H4 (cell line): ENCODE results near the gene TSPAN10. TPM values are rescaled to one million over a fixed set of nuclear protein-coding genes. Genes with fewer than 3 reads are reported as not detected.

Source experiments
- DNase-seq: peaks from one replicate; pipeline ENCODE4 v3.0.0-alpha.2; 2015; ENCODE audit warnings: low spot score
- total RNA-seq: library from RNA; depleted of rRNA; stranded (reverse); fragments of >200 nt; shearing (Covaris generic); gene quantifications from 2 replicates; pipeline ENCODE4 v1.2.3, GENCODE V29; 2014

TSPAN10 gene
- total RNA-seq, 1 experiment from 2014 or later, result 0.06 TPM

GRCh38 chr17:81635431-81635830, 1.6 kb upstream of the TSPAN10 start:
- no peak for DNase-seq

GRCh38 chr17:81635973-81636504, 957 bp upstream of the TSPAN10 start:
- DNase-seq, result no peak

- no peak for DNase-seq
These were observed 1.7 kb downstream of the TSPAN10 start for GRCh38 chr17:81638683-81639082.

- DNase-seq, result no peak
These were observed 3.0 kb downstream of the TSPAN10 start for GRCh38 chr17:81640011-81640410.

GRCh38 chr17:81641825-81642489, 5.0 kb downstream of the TSPAN10 start:
- DNase-seq, result no peak

- no peak for DNase-seq
These were observed 7.5 kb downstream of the TSPAN10 start for GRCh38 chr17:81644496-81644895.

GRCh38 chr17:81644976-81645952, 8.3 kb downstream of the TSPAN10 start:
- DNase-seq, result no peak

- DNase-seq, result no peak
These were observed 10.0 kb downstream of the TSPAN10 start for GRCh38 chr17:81646869-81647600.

- no peak for DNase-seq
These were observed 10.6 kb downstream of the TSPAN10 start for GRCh38 chr17:81647640-81648012.

- no peak for DNase-seq
These were observed 11.2 kb downstream of the TSPAN10 start for GRCh38 chr17:81648013-81648706.

GRCh38 chr17:81648707-81649085, 11.7 kb downstream of the TSPAN10 start:
- DNase-seq, result no peak

- DNase-seq, result no peak
These were observed 14.0 kb downstream of the TSPAN10 start for GRCh38 chr17:81650951-81651350.

GRCh38 chr17:81651692-81652091, 14.7 kb downstream of the TSPAN10 start:
- DNase-seq, result peak; percentile 48

GRCh38 chr17:81652906-81653771, 16.1 kb downstream of the TSPAN10 start:
- DNase-seq, result no peak

- no peak for DNase-seq
These were observed 18.6 kb downstream of the TSPAN10 start for GRCh38 chr17:81655378-81656117.

- DNase-seq, result no peak
These were observed 19.2 kb downstream of the TSPAN10 start, which contains the start of gene PDE6G for GRCh38 chr17:81656118-81656743. Gene PDE6G (minus strand): TSS chr17:81656542. CDS start chr17:81653305, 3,237 bp downstream.

- no peak for DNase-seq
These were observed 19.8 kb downstream of the TSPAN10 start for GRCh38 chr17:81656835-81657234.

- DNase-seq, result no peak
These were observed 22.0 kb downstream of the TSPAN10 start for GRCh38 chr17:81659038-81659437.

GRCh38 chr17:81660441-81660840, 23.4 kb downstream of the TSPAN10 start:
- DNase-seq, result no peak
